Glutamatergic neuron (in vitro differentiated cells): Measurements from ENCODE around the gene CCDC51. TPM values are rescaled to one million over a fixed set of nuclear protein-coding genes. Genes with fewer than 3 reads are reported as not detected.

ENCODE experiments used
- DNase-seq: peaks from one replicate; pipeline ENCODE4 v3.0.0; 2022
- H3K27ac Mint-ChIP-seq: one replicate; pipeline ENCODE4 v1.8.0; 2020; ENCODE audit warnings: mild to moderate bottlenecking, mixed read lengths, inconsistent platforms; ENCODE audit not compliant: unreplicated experiment
- H3K27me3 Mint-ChIP-seq: one replicate; pipeline ENCODE4 v1.8.0; 2020; ENCODE audit warnings: mild to moderate bottlenecking, moderate library complexity, mixed read lengths, inconsistent platforms; ENCODE audit not compliant: unreplicated experiment
- H3K36me3 Mint-ChIP-seq: one replicate; pipeline ENCODE4 v1.8.0; 2020; ENCODE audit warnings: mild to moderate bottlenecking, mixed read lengths, inconsistent platforms; ENCODE audit not compliant: unreplicated experiment
- H3K4me1 Mint-ChIP-seq: one replicate; pipeline ENCODE4 v1.8.0; 2020; ENCODE audit warnings: mild to moderate bottlenecking, low read depth, mixed read lengths, inconsistent platforms; ENCODE audit not compliant: unreplicated experiment
- H3K4me3 Mint-ChIP-seq: one replicate; pipeline ENCODE4 v1.8.0; 2020; ENCODE audit warnings: mild to moderate bottlenecking, mixed read lengths, inconsistent platforms; ENCODE audit not compliant: unreplicated experiment
- H3K9me3 Mint-ChIP-seq: one replicate; pipeline ENCODE4 v1.8.0; 2020; ENCODE audit warnings: mild to moderate bottlenecking, moderate library complexity, mixed read lengths, inconsistent platforms; ENCODE audit not compliant: unreplicated experiment
- CTCF ChIP-seq: fragments of 200-600 bp; sonication (generic); IDR thresholded peaks from one replicate; pipeline ENCODE4 v1.5.0; 2021; ENCODE audit not compliant: partially characterized antibody, unreplicated experiment
- total RNA-seq: library from RNA; stranded (reverse); fragmentation: NEBNext Ultra II Directional; extraction: Animal tissue kit (Norgen Biotek cat#: 25700); gene quantifications from one replicate; pipeline ENCODE4 v1.2.1, GENCODE V29; 2021; ENCODE audit not compliant: unreplicated experiment

The CCDC51 gene
- total RNA-seq, 1 donor from 2014 or later: 15.3 TPM

- Mint-ChIP-seq H3K4me3 (no peak overlapping the region), H3K9me3 (peaks cover 4% of the 10 kb centered on the region), H3K36me3 (no peaks in the 10 kb centered on the region), H3K27ac (no peak overlapping the region), H3K4me1 (no peaks in the 10 kb centered on the region), H3K27me3 (peaks cover 9% of the 10 kb centered on the region)
- no peak for TF ChIP-seq CTCF
- DNase-seq: peak; percentile 3
Measured at GRCh38 chr3:48410205-48411040, 29.5 kb downstream of the CCDC51 start.

- DNase-seq: peak; percentile 10
- no peak for TF ChIP-seq CTCF
- no peak overlapping the region for H3K27ac Mint-ChIP-seq
- H3K4me3 Mint-ChIP-seq: no peak overlapping the region
- H3K4me1 Mint-ChIP-seq: no peaks in the 10 kb centered on the region
- no peaks in the 10 kb centered on the region for H3K36me3 Mint-ChIP-seq
- peaks cover 4% of the 10 kb centered on the region for H3K9me3 Mint-ChIP-seq
- peaks cover 9% of the 10 kb centered on the region for H3K27me3 Mint-ChIP-seq
Measured at GRCh38 chr3:48409291-48410201, 30.4 kb downstream of the CCDC51 start.

- no peak overlapping the region for H3K27ac Mint-ChIP-seq
- peak; percentile 9 for DNase-seq
- H3K4me1 Mint-ChIP-seq: no peaks in the 10 kb centered on the region
- H3K27me3 Mint-ChIP-seq: peaks cover 6% of the 10 kb centered on the region
- H3K9me3 Mint-ChIP-seq: peaks cover 5% of the 10 kb centered on the region
- no peak for TF ChIP-seq CTCF
- no peak overlapping the region for H3K4me3 Mint-ChIP-seq
- H3K36me3 Mint-ChIP-seq: no peaks in the 10 kb centered on the region
Measured at GRCh38 chr3:48408823-48409281, 31.1 kb downstream of the CCDC51 start.

DNA sequence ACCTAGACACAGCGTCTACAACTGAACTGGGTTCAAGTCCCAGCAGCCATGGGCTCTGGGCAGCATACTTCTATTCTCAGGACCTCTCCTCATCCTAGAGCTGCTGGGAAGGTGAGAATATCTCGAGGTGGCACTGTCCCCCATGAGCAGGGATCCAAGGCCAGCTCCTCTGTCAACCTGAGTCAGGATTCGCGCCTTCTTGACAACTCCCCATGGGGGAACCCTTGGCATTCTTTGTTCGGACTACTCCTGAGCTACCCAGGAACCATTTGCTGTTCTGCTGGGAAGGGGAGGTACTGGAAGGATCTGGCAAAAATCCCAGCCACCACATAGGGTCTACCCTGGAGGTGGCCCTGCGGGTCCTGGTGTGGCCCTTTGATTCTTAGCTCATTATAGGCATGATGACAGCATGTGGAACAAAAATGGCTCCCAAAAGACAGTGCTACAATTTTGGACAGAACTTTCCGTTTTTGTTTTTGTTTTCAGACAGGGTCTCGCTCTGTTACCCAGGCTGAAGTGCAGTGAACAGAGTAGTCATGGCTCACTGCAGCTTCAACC lies 32.3 kb downstream of the CCDC51 start:
- H3K27ac Mint-ChIP-seq: no peak overlapping the region
- peak; percentile 5 for DNase-seq
- peaks cover 4% of the 10 kb centered on the region for H3K9me3 Mint-ChIP-seq
- H3K36me3 Mint-ChIP-seq: no peaks in the 10 kb centered on the region
- H3K4me1 Mint-ChIP-seq: no peaks in the 10 kb centered on the region
- H3K4me3 Mint-ChIP-seq: no peak overlapping the region
- H3K27me3 Mint-ChIP-seq: peaks cover 6% of the 10 kb centered on the region
- TF ChIP-seq CTCF: no peak
